Calu3 (cell line): Measurements from ENCODE around the gene IL1R1. TPM values are rescaled to one million over a fixed set of nuclear protein-coding genes. Genes with fewer than 3 reads are reported as not detected.

Source experiments
- BruUV-seq: library from RNA; stranded (reverse); fragments of 400-500 nt; replicated peaks from 2 replicates; lab custom pipeline; 2021; lab: Mats Ljungman, UMichigan
- CTCF ChIA-PET: fragments of 300-600 bp; sonication (Branson Sonifier 250); formaldehyde crosslinking; loops from one replicate; lab custom pipeline; 2022; ENCODE audit warnings: antibody characterized with exemption; lab: Charles Lee
- DNase-seq: peaks from one replicate; pipeline ENCODE4 v3.0.0; 2022
- H3K27ac Mint-ChIP-seq: one replicate; pipeline ENCODE4 v1.8.0; 2022; ENCODE audit warnings: mixed read lengths; ENCODE audit not compliant: unreplicated experiment
- H3K27me3 Mint-ChIP-seq: one replicate; pipeline ENCODE4 v1.8.0; 2022; ENCODE audit warnings: mixed read lengths; ENCODE audit not compliant: unreplicated experiment
- H3K36me3 Mint-ChIP-seq: one replicate; pipeline ENCODE4 v1.8.0; 2022; ENCODE audit warnings: mild to moderate bottlenecking, moderate library complexity, mixed read lengths; ENCODE audit not compliant: insufficient read depth, unreplicated experiment
- H3K4me1 Mint-ChIP-seq: one replicate; pipeline ENCODE4 v1.8.0; 2022; ENCODE audit warnings: mild to moderate bottlenecking, low read depth, mixed read lengths; ENCODE audit not compliant: unreplicated experiment
- H3K4me3 Mint-ChIP-seq: one replicate; pipeline ENCODE4 v1.8.0; 2022; ENCODE audit warnings: mild to moderate bottlenecking, low read depth, moderate library complexity, mixed read lengths; ENCODE audit not compliant: unreplicated experiment
- H3K9me3 Mint-ChIP-seq: one replicate; pipeline ENCODE4 v1.8.0; 2022; ENCODE audit warnings: low read depth, mixed read lengths; ENCODE audit not compliant: unreplicated experiment
- intact Hi-C: fragments of 100-400 bp; cut with micrococcal nuclease; formaldehyde crosslinking; loops from one replicate; pipeline ENCODE4 v1.10.0; 2022; ENCODE audit not compliant: unreplicated experiment
- total RNA-seq: library from RNA; stranded (reverse); gene quantifications from 2 replicates; pipeline ENCODE4 v1.2.3, GENCODE V29; 2022
- TF ChIP-seq, protein P1 (sequence below): fragments of 200-600 bp; IDR thresholded peaks from one replicate; pipeline ENCODE4 v1.8.0; 2022; ENCODE audit warnings: antibody characterized with exemption; ENCODE audit not compliant: unreplicated experiment

Gene IL1R1
- total RNA-seq, 1 experiment from 2014 or later = 6.2 TPM

DNA sequence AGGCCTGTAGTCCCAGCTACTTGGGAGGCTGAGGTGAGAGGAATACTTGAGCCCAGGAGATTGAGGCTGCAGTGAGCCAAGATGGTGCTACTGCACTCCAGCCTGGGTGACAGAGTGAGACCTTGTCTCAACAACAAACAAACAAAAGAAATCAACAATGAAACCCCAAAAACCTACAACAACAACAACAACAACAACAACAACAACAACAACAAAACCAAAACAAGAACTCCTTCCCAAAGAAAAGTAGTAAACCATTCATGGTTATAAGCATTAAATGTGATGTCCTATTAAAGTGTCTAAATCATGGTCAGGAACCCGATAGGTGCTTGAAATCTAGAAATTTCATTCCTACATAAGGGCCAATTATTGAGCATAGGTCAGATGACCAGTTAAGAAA is 13.5 kb upstream of the IL1R1 start:
- no peaks in the 10 kb centered on the region for H3K9me3 Mint-ChIP-seq
- H3K27ac Mint-ChIP-seq = no peak overlapping the region
- TF ChIP-seq, protein P1, sequence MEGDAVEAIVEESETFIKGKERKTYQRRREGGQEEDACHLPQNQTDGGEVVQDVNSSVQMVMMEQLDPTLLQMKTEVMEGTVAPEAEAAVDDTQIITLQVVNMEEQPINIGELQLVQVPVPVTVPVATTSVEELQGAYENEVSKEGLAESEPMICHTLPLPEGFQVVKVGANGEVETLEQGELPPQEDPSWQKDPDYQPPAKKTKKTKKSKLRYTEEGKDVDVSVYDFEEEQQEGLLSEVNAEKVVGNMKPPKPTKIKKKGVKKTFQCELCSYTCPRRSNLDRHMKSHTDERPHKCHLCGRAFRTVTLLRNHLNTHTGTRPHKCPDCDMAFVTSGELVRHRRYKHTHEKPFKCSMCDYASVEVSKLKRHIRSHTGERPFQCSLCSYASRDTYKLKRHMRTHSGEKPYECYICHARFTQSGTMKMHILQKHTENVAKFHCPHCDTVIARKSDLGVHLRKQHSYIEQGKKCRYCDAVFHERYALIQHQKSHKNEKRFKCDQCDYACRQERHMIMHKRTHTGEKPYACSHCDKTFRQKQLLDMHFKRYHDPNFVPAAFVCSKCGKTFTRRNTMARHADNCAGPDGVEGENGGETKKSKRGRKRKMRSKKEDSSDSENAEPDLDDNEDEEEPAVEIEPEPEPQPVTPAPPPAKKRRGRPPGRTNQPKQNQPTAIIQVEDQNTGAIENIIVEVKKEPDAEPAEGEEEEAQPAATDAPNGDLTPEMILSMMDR = no peak
- CTCF ChIA-PET = interaction anchor here (1.1 kb wide), 1 partner anchor 108 kb away, joined by 3 read pairs; no protein-coding TSS in a partner anchor
- H3K4me3 Mint-ChIP-seq = no peak overlapping the region
- intact Hi-C loops = no loop called here
- BruUV-seq = no TSS peak
- no peak for DNase-seq
- H3K36me3 Mint-ChIP-seq = no peaks in the 10 kb centered on the region
- H3K27me3 Mint-ChIP-seq = no peaks in the 10 kb centered on the region
- H3K4me1 Mint-ChIP-seq = no peaks in the 10 kb centered on the region

GRCh38 chr2:102129951-102130646 is 12.4 kb upstream of the IL1R1 start:
- TF ChIP-seq, protein P1 = no peak
- no TSS peak for BruUV-seq
- no peak for DNase-seq
- no peaks in the 10 kb centered on the region for H3K36me3 Mint-ChIP-seq
- no peaks in the 10 kb centered on the region for H3K4me1 Mint-ChIP-seq
- no peaks in the 10 kb centered on the region for H3K9me3 Mint-ChIP-seq
- H3K27ac Mint-ChIP-seq = no peak overlapping the region
- intact Hi-C loops = no loop called here
- no peaks in the 10 kb centered on the region for H3K27me3 Mint-ChIP-seq
- CTCF ChIA-PET = no interaction called here
- H3K4me3 Mint-ChIP-seq = no peak overlapping the region

GRCh38 chr2:102130647-102130991 is 11.9 kb upstream of the IL1R1 start:
- no peak overlapping the region for H3K27ac Mint-ChIP-seq
- CTCF ChIA-PET = no interaction called here
- H3K27me3 Mint-ChIP-seq = no peaks in the 10 kb centered on the region
- DNase-seq = no peak
- intact Hi-C loops = no loop called here
- H3K9me3 Mint-ChIP-seq = no peaks in the 10 kb centered on the region
- H3K36me3 Mint-ChIP-seq = no peaks in the 10 kb centered on the region
- no peak overlapping the region for H3K4me3 Mint-ChIP-seq
- H3K4me1 Mint-ChIP-seq = no peaks in the 10 kb centered on the region
- TF ChIP-seq, protein P1 = no peak
- BruUV-seq = no TSS peak

- Mint-ChIP-seq H3K4me1 (no peaks in the 10 kb centered on the region), H3K4me3 (no peak overlapping the region), H3K27ac (no peak overlapping the region), H3K36me3 (no peaks in the 10 kb centered on the region), H3K27me3 (no peaks in the 10 kb centered on the region), H3K9me3 (no peaks in the 10 kb centered on the region)
- CTCF ChIA-PET = no interaction called here
- TF ChIP-seq, protein P1 = no peak
- DNase-seq = no peak
- intact Hi-C loops = no loop called here
- no TSS peak for BruUV-seq
Observed at GRCh38 chr2:102131564-102131963, 11.0 kb upstream of the IL1R1 start.
